BE2C (cell line): ENCODE results near the gene FPR1.

ENCODE experiments used
- DNase-seq: peaks from one replicate; pipeline ENCODE4 v3.0.0-alpha.2; 2020
- H3K27me3 ChIP-seq: fragments of 250-450 bp; sonication (Bioruptor Pico); 2 replicates; pipeline ENCODE4 v1.5.1; 2020; ENCODE audit warnings: mild to moderate bottlenecking
- H3K36me3 ChIP-seq: fragments of 250-450 bp; sonication (Bioruptor Pico); 2 replicates; pipeline ENCODE4 v1.5.1; 2020; ENCODE audit warnings: mild to moderate bottlenecking
- H3K4me1 ChIP-seq: fragments of 250-450 bp; sonication (Bioruptor Pico); 2 replicates; pipeline ENCODE4 v1.5.1; 2020
- H3K4me3 ChIP-seq: 2 replicates; pipeline ENCODE4 v1.5.1; 2011; ENCODE audit warnings: low read depth, low read length
- H3K9me3 ChIP-seq: fragments of 250-450 bp; sonication (Bioruptor Pico); 2 replicates; pipeline ENCODE4 v1.5.1; 2020
- TF ChIP-seq, protein P1 (sequence below): IDR thresholded peaks from 2 replicates; pipeline ENCODE4 v1.5.1; 2012; ENCODE audit warnings: mild to moderate bottlenecking, low read depth, low read length

Gene FPR1

DNA sequence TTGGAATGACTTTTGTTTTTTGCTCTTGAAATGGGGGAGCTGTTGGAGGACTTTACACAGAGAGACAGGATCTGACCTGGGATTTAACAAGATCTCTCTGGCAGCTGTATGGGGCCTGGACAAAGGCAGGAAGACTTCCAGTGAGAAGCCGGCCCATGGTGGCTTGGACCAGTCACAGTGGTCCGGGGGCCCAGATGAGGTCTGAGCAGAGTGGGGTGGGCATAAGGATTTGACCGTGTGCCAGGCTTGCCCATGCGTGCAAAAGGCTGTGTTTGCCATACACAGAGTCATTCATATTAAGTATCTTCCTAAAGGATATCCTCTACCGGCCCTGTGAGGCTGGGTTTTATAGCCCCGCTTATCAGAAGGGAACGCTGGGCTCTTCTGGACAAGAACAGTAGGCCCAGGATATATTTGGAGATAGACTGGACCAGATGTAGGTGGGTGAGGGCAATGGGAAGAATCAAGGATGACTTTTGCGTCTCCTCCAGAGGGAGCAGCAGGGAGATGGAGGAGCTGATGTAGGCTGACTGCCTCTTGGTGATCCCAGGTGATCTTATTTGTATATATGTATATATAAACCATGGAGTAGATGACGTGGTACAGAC, 54.4 kb downstream of the FPR1 start:
- Histone ChIP-seq H3K4me3 (no peak overlapping the region), H3K9me3 (no peaks in the 10 kb centered on the region), H3K36me3 (peaks cover 76% of the 10 kb centered on the region), H3K4me1 (no peaks in the 10 kb centered on the region), H3K27me3 (no peaks in the 10 kb centered on the region)
- TF ChIP-seq, protein P1, sequence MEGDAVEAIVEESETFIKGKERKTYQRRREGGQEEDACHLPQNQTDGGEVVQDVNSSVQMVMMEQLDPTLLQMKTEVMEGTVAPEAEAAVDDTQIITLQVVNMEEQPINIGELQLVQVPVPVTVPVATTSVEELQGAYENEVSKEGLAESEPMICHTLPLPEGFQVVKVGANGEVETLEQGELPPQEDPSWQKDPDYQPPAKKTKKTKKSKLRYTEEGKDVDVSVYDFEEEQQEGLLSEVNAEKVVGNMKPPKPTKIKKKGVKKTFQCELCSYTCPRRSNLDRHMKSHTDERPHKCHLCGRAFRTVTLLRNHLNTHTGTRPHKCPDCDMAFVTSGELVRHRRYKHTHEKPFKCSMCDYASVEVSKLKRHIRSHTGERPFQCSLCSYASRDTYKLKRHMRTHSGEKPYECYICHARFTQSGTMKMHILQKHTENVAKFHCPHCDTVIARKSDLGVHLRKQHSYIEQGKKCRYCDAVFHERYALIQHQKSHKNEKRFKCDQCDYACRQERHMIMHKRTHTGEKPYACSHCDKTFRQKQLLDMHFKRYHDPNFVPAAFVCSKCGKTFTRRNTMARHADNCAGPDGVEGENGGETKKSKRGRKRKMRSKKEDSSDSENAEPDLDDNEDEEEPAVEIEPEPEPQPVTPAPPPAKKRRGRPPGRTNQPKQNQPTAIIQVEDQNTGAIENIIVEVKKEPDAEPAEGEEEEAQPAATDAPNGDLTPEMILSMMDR: no peak
- DNase-seq: no peak

DNA sequence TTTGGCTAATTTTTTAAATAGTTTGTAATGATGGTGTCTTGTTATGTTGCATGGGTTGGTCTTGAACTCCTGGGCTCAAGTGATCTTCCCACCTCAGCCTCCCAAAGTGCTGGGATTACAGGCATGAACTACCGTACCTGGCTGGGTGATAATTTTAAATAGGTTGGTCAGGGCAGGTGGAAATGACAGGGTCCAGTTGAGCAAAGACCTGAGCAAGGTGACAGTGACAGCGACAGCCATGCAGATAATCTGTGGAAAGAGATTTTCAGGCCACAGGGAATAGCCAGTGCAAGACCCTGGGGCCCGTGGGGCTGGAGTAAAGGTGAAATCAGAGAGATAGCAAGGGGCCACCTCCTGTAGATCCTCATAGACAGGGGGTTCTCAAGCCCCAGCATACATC, 55.1 kb downstream of the FPR1 start:
- no peak for DNase-seq
- TF ChIP-seq, protein P1: no peak
- Histone ChIP-seq H3K4me1 (no peaks in the 10 kb centered on the region), H3K9me3 (no peaks in the 10 kb centered on the region), H3K36me3 (peaks cover 71% of the 10 kb centered on the region), H3K27me3 (no peaks in the 10 kb centered on the region), H3K4me3 (no peak overlapping the region)
